OCI-LY7 (cell line): ENCODE measurements around the gene MPPED1. TPM values are rescaled to one million over a fixed set of nuclear protein-coding genes. Genes with fewer than 3 reads are reported as not detected.

Experiments
- BruUV-seq: library from RNA; stranded (reverse); fragments of 400-500 nt; replicated peaks from 2 replicates; lab custom pipeline; 2021; lab: Mats Ljungman, UMichigan
- CTCF ChIA-PET: fragments of 300-600 bp; sonication (Branson Sonifier 250); formaldehyde crosslinking; loops from one replicate; lab custom pipeline; 2022; ENCODE audit warnings: antibody characterized with exemption; ENCODE audit not compliant: unreplicated experiment; lab: Charles Lee
- POLR2A ChIA-PET: fragments of 300-600 bp; sonication (Branson Sonifier 250); formaldehyde crosslinking; loops from one replicate; lab custom pipeline; 2022; ENCODE audit warnings: antibody characterized with exemption; lab: Charles Lee
- DNase-seq: peaks from one replicate; pipeline ENCODE4 v3.0.0-alpha.2; 2015; ENCODE audit warnings: low spot score
- H2AFZ ChIP-seq: fragments of 200-600 bp; sonication (generic), shearing (Covaris generic); 2 replicates; pipeline ENCODE4 v1.6.1; 2014; ENCODE audit warnings: mild to moderate bottlenecking, antibody characterized with exemption, low read length, moderate library complexity
- H3K27ac ChIP-seq: fragments of 200-600 bp; sonication (generic); 2 replicates; pipeline ENCODE4 v1.5.1; 2014; ENCODE audit warnings: mixed run types, low read depth, mild to moderate bottlenecking, moderate library complexity, low read length, inconsistent platforms; ENCODE audit not compliant: poor library complexity, severe bottlenecking
- H3K36me3 ChIP-seq: fragments of 200-600 bp; sonication (generic); 2 replicates; pipeline ENCODE4 v1.6.1; 2014; ENCODE audit warnings: mild to moderate bottlenecking, antibody characterized with exemption, low read length, moderate library complexity, mixed read lengths; ENCODE audit not compliant: insufficient read depth
- H3K4me1 ChIP-seq: fragments of 200-600 bp; sonication (generic); 2 replicates; pipeline ENCODE4 v1.5.1; 2014; ENCODE audit warnings: mild to moderate bottlenecking, low read length; ENCODE audit not compliant: insufficient read depth, poor library complexity, severe bottlenecking
- H3K4me2 ChIP-seq: fragments of 200-600 bp; sonication (generic); 2 replicates; pipeline ENCODE4 v1.6.1; 2014; ENCODE audit warnings: mild to moderate bottlenecking, low read length
- H3K4me3 ChIP-seq: fragments of 200-600 bp; sonication (generic); 2 replicates; pipeline ENCODE4 v1.5.1; 2014; ENCODE audit warnings: mild to moderate bottlenecking, low read depth, low read length; ENCODE audit not compliant: poor library complexity, severe bottlenecking
- H3K79me2 ChIP-seq: fragments of 200-600 bp; sonication (generic); 2 replicates; pipeline ENCODE4 v1.6.1; 2016; ENCODE audit warnings: low read depth, mild to moderate bottlenecking, low read length, moderate library complexity, mixed read lengths; ENCODE audit not compliant: insufficient read depth
- H3K9me2 ChIP-seq: fragments of 200-600 bp; sonication (generic); 2 replicates; pipeline ENCODE4 v1.6.1; 2016; ENCODE audit warnings: mild to moderate bottlenecking, low read length, mixed read lengths; ENCODE audit not compliant: insufficient read depth
- H3K9me3 ChIP-seq: fragments of 200-600 bp; sonication (generic); 2 replicates; pipeline ENCODE4 v1.6.1; 2014; ENCODE audit warnings: mild to moderate bottlenecking, mixed run types, low read length, mixed read lengths
- H4K20me1 ChIP-seq: fragments of 200-600 bp; sonication (generic); 2 replicates; pipeline ENCODE4 v1.6.1; 2014; ENCODE audit warnings: mild to moderate bottlenecking, antibody characterized with exemption, low read length, moderate library complexity, mixed read lengths; ENCODE audit not compliant: insufficient read depth
- EZH2phosphoT487 ChIP-seq: fragments of 200-600 bp; sonication (generic); IDR thresholded peaks from 2 replicates; pipeline ENCODE4 v1.6.1; 2018; ENCODE audit warnings: low read depth, borderline replicate concordance, mild to moderate bottlenecking, mixed run types, antibody characterized with exemption, low read length, moderate library complexity, mixed read lengths
- intact Hi-C: fragments of 100-400 bp; cut with micrococcal nuclease; formaldehyde crosslinking; loops from one replicate; pipeline ENCODE4 v1.10.0; 2022; ENCODE audit not compliant: unreplicated experiment
- total RNA-seq, 2 experiments: library from RNA; depleted of rRNA in 1 of 2; stranded (reverse); fragments of >200 nt in 1 of 2; shearing (Covaris generic) in 1 of 2; gene quantifications; 2 replicates each; pipeline ENCODE4 v1.2.3, GENCODE V29; 2014 to 2022
- TF ChIP-seq, protein P1 (sequence below): fragments of 200-600 bp; sonication (generic); conservative IDR thresholded peaks from 2 replicates; pipeline ENCODE4 v1.5.1; 2014; ENCODE audit warnings: mild to moderate bottlenecking, antibody characterized with exemption, low read length, moderate library complexity, mixed read lengths

The MPPED1 gene
- total RNA-seq, 2 experiments from 2014 or later = not detected

DNA sequence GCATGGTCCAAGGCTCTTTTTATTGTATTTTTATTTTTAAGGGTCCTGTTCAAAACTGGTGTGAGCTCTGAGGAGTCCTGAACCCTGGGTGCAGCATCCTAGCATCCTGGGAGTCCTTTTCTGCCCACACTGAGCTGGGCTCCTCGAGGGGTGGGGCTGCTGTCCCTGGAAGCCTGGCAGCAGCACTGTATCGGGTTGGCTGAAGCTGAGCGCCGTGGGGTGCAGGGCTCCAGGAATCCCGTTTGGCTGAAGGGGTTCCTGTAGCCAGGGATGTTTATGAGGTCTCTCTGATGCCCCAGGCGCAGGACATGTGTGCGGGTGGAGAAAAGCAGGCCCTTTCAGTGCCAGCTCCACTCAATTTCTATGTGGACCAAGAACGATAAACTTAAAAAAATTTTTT lies 95.4 kb downstream of the MPPED1 start:
- CTCF ChIA-PET = no interaction called here
- POLR2A ChIA-PET = no interaction called here
- DNase-seq = no peak
- H3K27ac ChIP-seq = no peak overlapping the region
- H4K20me1 ChIP-seq = no peaks in the 10 kb centered on the region
- no peaks in the 10 kb centered on the region for H3K79me2 ChIP-seq
- no peaks in the 10 kb centered on the region for H3K36me3 ChIP-seq
- no peaks in the 10 kb centered on the region for H3K9me3 ChIP-seq
- no peaks in the 10 kb centered on the region for H3K4me1 ChIP-seq
- H3K9me2 ChIP-seq = no peaks in the 10 kb centered on the region
- no peak overlapping the region for H3K4me3 ChIP-seq
- no TSS peak for BruUV-seq
- TF ChIP-seq, protein P1, sequence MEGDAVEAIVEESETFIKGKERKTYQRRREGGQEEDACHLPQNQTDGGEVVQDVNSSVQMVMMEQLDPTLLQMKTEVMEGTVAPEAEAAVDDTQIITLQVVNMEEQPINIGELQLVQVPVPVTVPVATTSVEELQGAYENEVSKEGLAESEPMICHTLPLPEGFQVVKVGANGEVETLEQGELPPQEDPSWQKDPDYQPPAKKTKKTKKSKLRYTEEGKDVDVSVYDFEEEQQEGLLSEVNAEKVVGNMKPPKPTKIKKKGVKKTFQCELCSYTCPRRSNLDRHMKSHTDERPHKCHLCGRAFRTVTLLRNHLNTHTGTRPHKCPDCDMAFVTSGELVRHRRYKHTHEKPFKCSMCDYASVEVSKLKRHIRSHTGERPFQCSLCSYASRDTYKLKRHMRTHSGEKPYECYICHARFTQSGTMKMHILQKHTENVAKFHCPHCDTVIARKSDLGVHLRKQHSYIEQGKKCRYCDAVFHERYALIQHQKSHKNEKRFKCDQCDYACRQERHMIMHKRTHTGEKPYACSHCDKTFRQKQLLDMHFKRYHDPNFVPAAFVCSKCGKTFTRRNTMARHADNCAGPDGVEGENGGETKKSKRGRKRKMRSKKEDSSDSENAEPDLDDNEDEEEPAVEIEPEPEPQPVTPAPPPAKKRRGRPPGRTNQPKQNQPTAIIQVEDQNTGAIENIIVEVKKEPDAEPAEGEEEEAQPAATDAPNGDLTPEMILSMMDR = no peak
- no peak for TF ChIP-seq EZH2phosphoT487
- no peak overlapping the region for H3K4me2 ChIP-seq
- no peak overlapping the region for H2AFZ ChIP-seq
- intact Hi-C loops = no loop called here

DNA sequence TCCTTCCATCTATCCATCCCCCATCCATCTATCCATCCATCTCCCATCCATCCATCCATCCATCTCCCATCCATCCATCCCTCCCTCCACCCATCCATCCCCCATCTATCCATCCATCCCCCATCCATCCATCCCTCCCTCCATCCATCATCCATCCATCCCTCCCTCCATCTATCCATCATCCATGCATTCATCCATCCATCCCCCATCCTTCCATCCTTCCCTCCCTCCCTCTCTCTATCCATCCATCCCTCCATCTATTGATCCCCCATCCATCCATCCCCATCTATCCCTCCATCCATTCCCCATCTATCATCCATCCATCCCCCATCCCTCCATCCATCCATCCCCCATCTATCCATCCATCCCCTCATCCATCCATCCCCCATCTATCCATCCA lies 96.7 kb downstream of the MPPED1 start:
- Histone ChIP-seq H3K4me1 (no peaks in the 10 kb centered on the region), H3K27ac (no peak overlapping the region), H2AFZ (no peak overlapping the region), H3K4me3 (no peak overlapping the region), H3K36me3 (no peaks in the 10 kb centered on the region), H3K9me3 (no peaks in the 10 kb centered on the region), H4K20me1 (no peaks in the 10 kb centered on the region), H3K9me2 (no peaks in the 10 kb centered on the region), H3K4me2 (no peak overlapping the region), H3K79me2 (no peaks in the 10 kb centered on the region)
- ChIA-PET POLR2A (no interaction called here), CTCF (no interaction called here)
- TF ChIP-seq EZH2phosphoT487 = no peak
- TF ChIP-seq, protein P1 = no peak
- DNase-seq = no peak
- intact Hi-C loops = no loop called here
- BruUV-seq = no TSS peak

DNA sequence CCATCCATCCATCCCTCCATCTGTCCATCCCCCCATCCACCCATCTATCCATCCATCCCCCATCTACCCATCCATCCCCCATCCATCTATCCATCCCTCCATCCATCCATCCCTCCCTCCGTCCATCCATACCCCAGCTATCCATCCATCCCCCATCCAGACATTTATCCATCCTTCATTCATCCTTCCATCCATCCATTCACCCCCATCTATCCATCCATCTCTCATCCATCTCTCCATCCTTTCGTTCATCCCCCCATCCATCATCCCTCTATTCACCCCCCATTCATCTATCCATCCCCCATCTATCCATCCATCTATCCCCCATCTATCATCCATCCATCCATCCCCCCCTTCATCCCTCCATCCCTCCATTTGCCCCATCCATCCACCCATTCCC lies 97.5 kb downstream of the MPPED1 start:
- Histone ChIP-seq H3K4me1 (no peaks in the 10 kb centered on the region), H3K36me3 (no peaks in the 10 kb centered on the region), H3K9me3 (no peaks in the 10 kb centered on the region), H4K20me1 (no peaks in the 10 kb centered on the region), H2AFZ (no peak overlapping the region), H3K9me2 (no peaks in the 10 kb centered on the region), H3K79me2 (no peaks in the 10 kb centered on the region), H3K27ac (no peak overlapping the region), H3K4me2 (no peak overlapping the region), H3K4me3 (no peak overlapping the region)
- no peak for TF ChIP-seq EZH2phosphoT487
- TF ChIP-seq, protein P1 = no peak
- no TSS peak for BruUV-seq
- ChIA-PET POLR2A (interaction anchor here (0.6 to 0.7 kb wide), 2 partner anchors 10 to 1809 kb away, joined by 4 to 5 read pairs; no protein-coding TSS in a partner anchor), CTCF (no interaction called here)
- no peak for DNase-seq
- intact Hi-C loops = no loop called here
